SK-N-MC (cell line): ENCODE data around the gene CCDC40.

Experiments used
- EZH2 ChIP-seq: fragments of 200-600 bp; sonication (generic); IDR thresholded peaks from one replicate; pipeline ENCODE4 v1.6.1; 2017; ENCODE audit warnings: antibody characterized with exemption
- FOXP2 ChIP-seq: optimal IDR thresholded peaks from 2 replicates; pipeline ENCODE3; 2011; ENCODE audit warnings: mild to moderate bottlenecking, moderate library complexity; ENCODE audit not compliant: insufficient read depth; ENCODE audit errors: extremely low read length, control extremely low read depth
- POLR2AphosphoS5 ChIP-seq: IDR thresholded peaks from 2 replicates; pipeline ENCODE4 v1.6.1; 2012; ENCODE audit warnings: mild to moderate bottlenecking, low read depth, low read length, borderline replicate concordance

GRCh38 chr17:80108036-80108971, 71.9 kb downstream of the CCDC40 start:
- TF ChIP-seq POLR2AphosphoS5 (no peak), EZH2 (no peak), FOXP2 (no peak)
